MCF 10A (cell line): Measurements from ENCODE around the gene CCDC141. TPM values are rescaled to one million over a fixed set of nuclear protein-coding genes. Genes with fewer than 3 reads are reported as not detected.

Experiments used
- BruUV-seq: library from RNA; stranded (reverse); fragments of 400-500 nt; replicated peaks from 2 replicates; lab custom pipeline; 2021; lab: Mats Ljungman, UMichigan
- CTCF ChIA-PET: fragments of 300-600 bp; sonication (Branson Sonifier 250); formaldehyde crosslinking; extraction: SDS; loops from one replicate; lab custom pipeline; 2021; ENCODE audit warnings: antibody characterized with exemption, inconsistent platforms; lab: Yijun Ruan, JAX
- POLR2A ChIA-PET: fragments of 300-600, 350-650 bp; sonication (Branson Sonifier 250); formaldehyde crosslinking; extraction: SDS; loops from one replicate; lab custom pipeline; 2020; ENCODE audit warnings: antibody characterized with exemption, inconsistent platforms; lab: Yijun Ruan, JAX
- DNase-seq: peaks from one replicate; pipeline ENCODE4 v3.0.0-alpha.2; 2018; ENCODE audit not compliant: unreplicated experiment
- H3K27ac Mint-ChIP-seq: one replicate; pipeline ENCODE4 v1.8.0; 2022; ENCODE audit warnings: mild to moderate bottlenecking, low read depth, mixed read lengths; ENCODE audit not compliant: unreplicated experiment
- H3K27me3 Mint-ChIP-seq: one replicate; pipeline ENCODE4 v1.8.0; 2022; ENCODE audit warnings: mixed read lengths; ENCODE audit not compliant: insufficient read depth, unreplicated experiment
- H3K36me3 Mint-ChIP-seq: one replicate; pipeline ENCODE4 v1.8.0; 2022; ENCODE audit warnings: mild to moderate bottlenecking, moderate library complexity, mixed read lengths; ENCODE audit not compliant: insufficient read depth, unreplicated experiment
- H3K4me1 Mint-ChIP-seq: one replicate; pipeline ENCODE4 v1.8.0; 2022; ENCODE audit warnings: mixed read lengths; ENCODE audit not compliant: insufficient read depth, unreplicated experiment
- H3K4me3 Mint-ChIP-seq: one replicate; pipeline ENCODE4 v1.8.0; 2022; ENCODE audit warnings: mild to moderate bottlenecking, moderate library complexity, mixed read lengths; ENCODE audit not compliant: unreplicated experiment
- H3K9me3 Mint-ChIP-seq: one replicate; pipeline ENCODE4 v1.8.0; 2022; ENCODE audit warnings: mixed read lengths; ENCODE audit not compliant: unreplicated experiment
- intact Hi-C: fragments of 100-400 bp; cut with micrococcal nuclease; formaldehyde crosslinking; loops from 2 replicates; pipeline ENCODE4 v1.14.1; 2022
- total RNA-seq: library from RNA; stranded (reverse); gene quantifications from 2 replicates; pipeline ENCODE4 v1.2.3, GENCODE V29; 2022
- TF ChIP-seq, protein P1 (sequence below): fragments of 200-600 bp; IDR thresholded peaks from one replicate; pipeline ENCODE4 v1.8.0; 2022; ENCODE audit warnings: antibody characterized with exemption, mild to moderate bottlenecking; ENCODE audit not compliant: unreplicated experiment

CCDC141 gene
- total RNA-seq, 1 experiment from 2014 or later, result not detected

DNA sequence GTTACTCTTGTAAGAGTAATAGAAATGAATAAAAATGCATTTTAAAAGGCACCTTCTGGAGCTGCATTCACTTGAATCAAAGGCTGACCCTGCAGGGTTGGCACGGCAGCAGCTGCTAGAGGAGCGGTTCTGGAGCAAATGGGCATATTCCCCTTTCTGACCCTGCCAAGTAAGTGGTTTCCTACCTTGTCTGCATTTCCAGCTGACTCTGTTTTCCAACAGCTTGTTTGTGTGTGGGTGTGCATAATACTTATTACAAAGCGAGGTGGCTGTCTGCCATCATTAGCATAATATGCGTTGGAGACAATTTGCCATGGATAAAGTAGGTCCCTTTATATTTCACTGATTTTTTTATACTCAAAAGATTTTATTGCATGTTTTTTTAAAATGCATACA is 221.5 kb downstream of the CCDC141 start:
- no TSS peak for BruUV-seq
- POLR2A ChIA-PET, result no interaction called here
- intact Hi-C loops, result no loop called here
- Mint-ChIP-seq H3K4me3 (no peak overlapping the region), H3K36me3 (no peaks in the 10 kb centered on the region), H3K27ac (no peak overlapping the region), H3K27me3 (no peaks in the 10 kb centered on the region), H3K9me3 (no peaks in the 10 kb centered on the region), H3K4me1 (no peaks in the 10 kb centered on the region)
- TF ChIP-seq, protein P1, sequence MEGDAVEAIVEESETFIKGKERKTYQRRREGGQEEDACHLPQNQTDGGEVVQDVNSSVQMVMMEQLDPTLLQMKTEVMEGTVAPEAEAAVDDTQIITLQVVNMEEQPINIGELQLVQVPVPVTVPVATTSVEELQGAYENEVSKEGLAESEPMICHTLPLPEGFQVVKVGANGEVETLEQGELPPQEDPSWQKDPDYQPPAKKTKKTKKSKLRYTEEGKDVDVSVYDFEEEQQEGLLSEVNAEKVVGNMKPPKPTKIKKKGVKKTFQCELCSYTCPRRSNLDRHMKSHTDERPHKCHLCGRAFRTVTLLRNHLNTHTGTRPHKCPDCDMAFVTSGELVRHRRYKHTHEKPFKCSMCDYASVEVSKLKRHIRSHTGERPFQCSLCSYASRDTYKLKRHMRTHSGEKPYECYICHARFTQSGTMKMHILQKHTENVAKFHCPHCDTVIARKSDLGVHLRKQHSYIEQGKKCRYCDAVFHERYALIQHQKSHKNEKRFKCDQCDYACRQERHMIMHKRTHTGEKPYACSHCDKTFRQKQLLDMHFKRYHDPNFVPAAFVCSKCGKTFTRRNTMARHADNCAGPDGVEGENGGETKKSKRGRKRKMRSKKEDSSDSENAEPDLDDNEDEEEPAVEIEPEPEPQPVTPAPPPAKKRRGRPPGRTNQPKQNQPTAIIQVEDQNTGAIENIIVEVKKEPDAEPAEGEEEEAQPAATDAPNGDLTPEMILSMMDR, result no peak
- CTCF ChIA-PET, result interaction anchor here (0.6 kb wide), 1 partner anchor 131 kb away, joined by 3 read pairs; no protein-coding TSS in a partner anchor
- no peak for DNase-seq

DNA sequence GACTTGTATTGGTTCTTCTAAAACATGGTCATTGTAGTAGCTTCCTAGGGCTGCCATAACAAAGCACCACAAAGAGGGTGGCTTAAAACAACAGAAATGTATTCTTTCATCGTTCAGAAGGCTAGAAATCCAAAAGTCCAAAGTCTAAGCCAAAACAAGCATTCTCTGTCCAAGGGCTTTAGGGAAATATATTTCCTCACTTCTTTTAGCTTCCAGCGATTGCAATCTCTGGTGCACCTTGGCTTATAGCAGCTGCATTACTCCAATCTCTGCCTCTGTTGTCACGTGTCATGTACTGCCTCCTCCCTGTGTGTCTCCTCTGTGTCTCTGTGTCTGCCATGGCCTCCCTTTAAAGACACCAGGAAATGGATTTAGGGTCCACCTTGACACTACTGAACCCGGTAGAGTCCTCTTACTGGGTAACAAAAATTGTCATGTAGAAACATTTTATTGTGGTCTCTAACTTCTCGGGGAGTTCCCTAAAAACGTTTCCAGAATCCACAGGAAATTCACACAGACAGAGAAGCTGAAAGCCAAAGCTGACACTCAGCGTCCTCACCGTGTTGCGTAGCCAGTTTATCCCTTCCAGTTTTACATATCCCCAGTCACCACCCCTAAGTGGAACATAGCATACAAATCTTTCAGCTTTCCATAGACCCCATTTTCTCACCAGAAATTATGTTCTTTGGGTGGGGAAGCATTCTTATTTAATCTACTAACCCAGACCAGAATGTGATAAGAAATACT is 222.0 kb downstream of the CCDC141 start:
- Mint-ChIP-seq H3K27ac (no peak overlapping the region), H3K36me3 (no peaks in the 10 kb centered on the region), H3K4me3 (no peak overlapping the region), H3K27me3 (no peaks in the 10 kb centered on the region), H3K4me1 (no peaks in the 10 kb centered on the region), H3K9me3 (no peaks in the 10 kb centered on the region)
- ChIA-PET POLR2A (no interaction called here), CTCF (interaction anchor here (0.6 kb wide), 1 partner anchor 25 kb away, joined by 3 read pairs; no protein-coding TSS in a partner anchor)
- BruUV-seq, result no TSS peak
- TF ChIP-seq, protein P1, result no peak
- intact Hi-C loops, result no loop called here
- DNase-seq, result no peak

DNA sequence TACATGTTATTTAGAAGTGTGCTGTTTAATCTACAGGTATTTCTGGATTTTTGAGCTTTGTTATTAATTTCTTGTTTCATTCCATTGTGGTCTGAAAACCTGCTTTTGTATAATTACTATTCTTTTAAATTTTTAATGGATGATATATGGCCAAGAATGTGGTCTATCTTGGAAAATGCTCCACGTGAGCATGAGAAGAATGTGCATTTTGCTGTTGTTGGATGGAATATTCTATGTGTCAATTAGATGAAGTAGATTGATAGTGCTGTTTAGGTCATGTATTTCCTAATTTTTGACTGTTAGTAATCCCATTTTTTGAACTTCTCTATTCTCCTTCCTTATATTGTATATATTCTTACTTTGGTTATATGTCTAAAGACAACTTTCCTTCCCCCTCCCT is 222.8 kb downstream of the CCDC141 start:
- Mint-ChIP-seq H3K4me3 (no peak overlapping the region), H3K9me3 (no peaks in the 10 kb centered on the region), H3K27ac (no peak overlapping the region), H3K27me3 (no peaks in the 10 kb centered on the region), H3K4me1 (no peaks in the 10 kb centered on the region), H3K36me3 (no peaks in the 10 kb centered on the region)
- BruUV-seq, result no TSS peak
- ChIA-PET POLR2A (no interaction called here), CTCF (interaction anchor here (0.6 kb wide), 1 partner anchor 26 kb away, joined by 3 read pairs; no protein-coding TSS in a partner anchor)
- intact Hi-C loops, result no loop called here
- DNase-seq, result no peak
- TF ChIP-seq, protein P1, result no peak

DNA sequence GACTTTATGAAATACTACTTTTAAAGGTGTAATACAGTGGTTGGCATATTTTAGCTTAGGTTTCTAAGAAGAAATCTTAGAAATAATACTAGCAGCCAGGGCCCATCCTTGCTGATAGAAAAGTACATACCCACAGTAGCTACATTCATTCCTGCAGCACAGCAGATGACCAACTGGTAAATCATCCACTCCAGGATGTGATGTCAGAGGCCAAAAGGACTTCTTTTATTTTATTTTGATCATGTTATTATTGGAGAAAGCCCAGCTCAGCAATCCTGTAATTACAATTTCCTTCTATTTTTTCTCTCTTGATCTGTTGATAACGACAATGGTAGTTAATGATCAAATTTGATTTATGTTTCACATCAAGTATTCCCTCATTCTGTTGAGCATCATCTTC is 224.8 kb downstream of the CCDC141 start:
- ChIA-PET CTCF (interaction anchor here (0.6 kb wide), 1 partner anchor 8 kb away, joined by 3 read pairs; no protein-coding TSS in a partner anchor), POLR2A (no interaction called here)
- H3K4me3 Mint-ChIP-seq, result no peak overlapping the region
- no peaks in the 10 kb centered on the region for H3K9me3 Mint-ChIP-seq
- no peaks in the 10 kb centered on the region for H3K36me3 Mint-ChIP-seq
- no TSS peak for BruUV-seq
- no peaks in the 10 kb centered on the region for H3K27me3 Mint-ChIP-seq
- H3K27ac Mint-ChIP-seq, result no peak overlapping the region
- H3K4me1 Mint-ChIP-seq, result no peaks in the 10 kb centered on the region
- intact Hi-C loops, result no loop called here
- TF ChIP-seq, protein P1, result no peak
- DNase-seq, result no peak
